Sigmoid colon (tissue), 3 donors: Measurements from ENCODE around the gene CEP295NL.

Source experiments
- CTCF ChIP-seq, 4 experiments: fragments of 450-650 bp in 3 of 4; fragments of 200-600 bp in 1 of 4; IDR thresholded peaks; one replicate each; pipeline ENCODE4 v1.5.1; 2016 to 2019; ENCODE audit warnings: antibody characterized with exemption in 4 of 4, mild to moderate bottlenecking in 3 of 4, moderate library complexity in 2 of 4
- POLR2A ChIP-seq, 2 donors: fragments of 450-650 bp; IDR thresholded peaks; one replicate each; pipeline ENCODE4 v1.6.1; 2016; ENCODE audit warnings: antibody characterized with exemption in 2 of 2, mild to moderate bottlenecking in 2 of 2, moderate library complexity in 2 of 2

GRCh38 chr17:78878871-78879527 is 24.0 kb downstream of the CEP295NL start:
- TF ChIP-seq CTCF (IDR thresholded peaks at IDR 0.05) (no peak), POLR2A (IDR thresholded peaks at IDR 0.05) (no peak)
